HG03460 (cell line): ENCODE results near the gene KRT81.
"Not testable (repeated sequence)": the region's sequence is repeated elsewhere in the genome, so short reads cannot be mapped to it uniquely, and the experiment has no call there.

Source experiments
- ATAC-seq: cut with Tn5 transposase; IDR thresholded peaks from one replicate; pipeline ENCODE4 v1.9.1; 2021; ENCODE audit not compliant: unreplicated experiment

The KRT81 gene

GRCh38 chr12:52278575-52279421, 12.5 kb downstream of the KRT81 start:
- peak; percentile 73 for ATAC-seq

GRCh38 chr12:52277486-52278245, 13.7 kb downstream of the KRT81 start:
- no peak for ATAC-seq

GRCh38 chr12:52275686-52276085, 15.6 kb downstream of the KRT81 start:
- ATAC-seq, result no peak

- no peak for ATAC-seq
These were observed 16.7 kb downstream of the KRT81 start, which contains the start of gene KRT86 for GRCh38 chr12:52274521-52275120. KRT86 (plus strand) TSS chr12:52274645; CDS start chr12:52301917, 27,272 bp downstream.

GRCh38 chr12:52271158-52271557, 20.2 kb downstream of the KRT81 start:
- no peak for ATAC-seq

GRCh38 chr12:52270541-52271070, 20.7 kb downstream of the KRT81 start:
- no peak for ATAC-seq

GRCh38 chr12:52268212-52268611, 23.1 kb downstream of the KRT81 start:
- no peak for ATAC-seq

- ATAC-seq, result no peak
These were observed 23.6 kb downstream of the KRT81 start for GRCh38 chr12:52267699-52268098.

GRCh38 chr12:52267266-52267665, 24.1 kb downstream of the KRT81 start:
- ATAC-seq, result no peak

- no peak for ATAC-seq
These were observed 24.8 kb downstream of the KRT81 start for GRCh38 chr12:52266514-52266913.

GRCh38 chr12:52264435-52264825, 26.9 kb downstream of the KRT81 start:
- ATAC-seq, result no peak

GRCh38 chr12:52263761-52264434, 27.4 kb downstream of the KRT81 start:
- no peak for ATAC-seq

GRCh38 chr12:52262286-52262685, 29.0 kb downstream of the KRT81 start:
- no peak for ATAC-seq

- no peak for ATAC-seq
These were observed 30.2 kb downstream of the KRT81 start for GRCh38 chr12:52261208-52261484.

GRCh38 chr12:52260361-52261207, 30.8 kb downstream of the KRT81 start:
- ATAC-seq, result no peak

- ATAC-seq, result no peak
These were observed 31.6 kb downstream of the KRT81 start for GRCh38 chr12:52259657-52260243.

GRCh38 chr12:52258335-52258901, 32.9 kb downstream of the KRT81 start:
- ATAC-seq, result no peak

- not testable (repeated sequence) for ATAC-seq
These were observed 33.4 kb downstream of the KRT81 start for GRCh38 chr12:52257922-52258321.

GRCh38 chr12:52257074-52257551, 34.2 kb downstream of the KRT81 start:
- no peak for ATAC-seq
